Measurements from ENCODE around the gene HADHB. TPM values are rescaled to one million over a fixed set of nuclear protein-coding genes. Genes with fewer than 3 reads are reported as not detected.

Gene HADHB
- total RNA-seq, 1 donor from 2014 or later: 85.6 TPM

Other genes starting within 250 kb of the HADHB start
- gene RAB10, start 210.9 kb upstream of the HADHB start, total RNA-seq: 104 TPM
- 6.8 TPM for gene GAREM2, start 71.9 kb upstream of the HADHB start, total RNA-seq
- 107 TPM for gene HADHA, start 307 bp upstream of the HADHB start, total RNA-seq
- 30.2 TPM for gene SELENOI, start 101.2 kb downstream of the HADHB start, total RNA-seq
- gene ADGRF3, start 101.8 kb downstream of the HADHB start, total RNA-seq: not detected
- 3.7 TPM for gene DRC1, start 157.0 kb downstream of the HADHB start, total RNA-seq
- 0.13 TPM for gene OTOF, start 233.2 kb downstream of the HADHB start, total RNA-seq